AG09319 (cell line): ENCODE data around the gene RIPOR3.

Experiments
- DNase-seq: peaks from one replicate; pipeline ENCODE4 v3.0.0-alpha.2; 2010; ENCODE audit warnings: low read depth; ENCODE audit errors: extremely low read depth
- CTCF ChIP-seq: IDR thresholded peaks from 2 replicates; pipeline ENCODE4 v1.5.1; 2011; ENCODE audit warnings: low read depth, mild to moderate bottlenecking, inconsistent platforms, low read length, moderate library complexity

The RIPOR3 gene

GRCh38 chr20:50558483-50558925 lies 132.8 kb downstream of the RIPOR3 start:
- TF ChIP-seq CTCF, result no peak
- DNase-seq, result peak; percentile 16

- no peak for DNase-seq
- TF ChIP-seq CTCF, result no peak
Observed at GRCh38 chr20:50557549-50558134, 133.7 kb downstream of the RIPOR3 start.

- DNase-seq, result no peak
- TF ChIP-seq CTCF, result no peak
Observed at GRCh38 chr20:50555662-50556061, 135.7 kb downstream of the RIPOR3 start.

- no peak for TF ChIP-seq CTCF
Observed at GRCh38 chr20:50554694-50555579, 136.4 kb downstream of the RIPOR3 start.

GRCh38 chr20:50552979-50553378 lies 138.4 kb downstream of the RIPOR3 start:
- TF ChIP-seq CTCF, result no peak

More at GRCh38 chr20:50554694-50555579, 136.4 kb downstream of the RIPOR3 start:
- DNase-seq, result no peak

GRCh38 chr20:50551288-50551687 lies 140.1 kb downstream of the RIPOR3 start:
- no peak for DNase-seq
- no peak for TF ChIP-seq CTCF

More at GRCh38 chr20:50552979-50553378, 138.4 kb downstream of the RIPOR3 start:
- DNase-seq, result no peak

- no peak for DNase-seq
Observed at GRCh38 chr20:50550531-50550930, 140.8 kb downstream of the RIPOR3 start.

More at GRCh38 chr20:50550531-50550930, 140.8 kb downstream of the RIPOR3 start:
- TF ChIP-seq CTCF, result no peak
